ENCODE measurements around the gene CCBE1.
A peak's percentile ranks its signal among the peaks of the same experiment; 100 is the strongest.

Gene CCBE1

DNA sequence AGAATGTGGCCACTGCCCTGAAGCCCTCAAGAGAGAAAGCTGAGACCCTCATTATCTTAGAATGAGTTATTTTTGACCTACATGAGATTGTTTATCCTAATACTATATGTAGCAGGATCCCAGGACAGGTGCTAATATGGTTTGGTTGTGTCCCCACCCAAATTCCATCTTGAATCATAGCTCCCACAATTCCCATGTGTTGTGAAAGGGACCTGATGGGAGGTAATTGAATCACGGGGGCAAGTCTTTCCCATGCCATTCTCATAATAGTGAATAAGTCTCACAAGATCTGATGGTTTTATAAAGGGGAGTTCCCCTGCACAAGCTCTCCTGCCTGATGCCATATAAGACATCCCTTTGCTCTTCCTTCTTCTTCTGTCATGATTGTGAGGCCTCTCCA is 76.8 kb downstream of the CCBE1 start:
- no peak overlapping the region for H3K4me3 ChIP-seq (ENCODE audit: low read length)
- TF ChIP-seq CTCF (conservative IDR thresholded peaks at IDR 0.05; ENCODE audit: low read length) = no peak
- no peak for DNase-seq (ENCODE audit: low read depth)

GRCh38 chr18:59619816-59620215 is 77.4 kb downstream of the CCBE1 start:
- TF ChIP-seq CTCF (conservative IDR thresholded peaks at IDR 0.05; ENCODE audit: low read length) = no peak
- DNase-seq (ENCODE audit: low read depth) = no peak
- H3K4me3 ChIP-seq (ENCODE audit: low read length) = no peak overlapping the region

DNA sequence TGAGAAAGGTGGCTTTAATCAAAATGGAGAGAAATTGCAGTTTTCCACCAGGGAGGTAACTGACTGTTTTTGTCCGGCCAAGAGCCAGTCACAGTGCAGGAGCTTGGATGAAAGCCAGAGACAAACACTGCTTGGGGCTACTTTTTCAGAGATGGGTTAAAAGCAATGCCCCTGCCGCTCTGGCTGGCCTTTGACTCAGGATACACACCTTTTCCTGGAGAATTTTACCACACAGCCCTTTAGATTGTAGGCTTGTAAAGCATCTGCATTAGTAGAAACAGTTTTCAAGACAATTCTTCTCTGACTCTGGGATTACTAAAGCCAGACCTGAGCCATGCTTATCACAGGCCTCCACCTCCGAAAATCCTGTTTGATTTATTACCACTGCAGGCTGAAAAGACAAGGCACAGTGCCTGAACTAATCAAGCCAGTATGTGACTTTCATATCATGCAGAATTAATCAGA is 79.7 kb downstream of the CCBE1 start:
- no peak for DNase-seq (ENCODE audit: low read depth)
- no peak for TF ChIP-seq CTCF (conservative IDR thresholded peaks at IDR 0.05; ENCODE audit: low read length)
- no peak overlapping the region for H3K4me3 ChIP-seq (ENCODE audit: low read length)

GRCh38 chr18:59616501-59616900 is 80.7 kb downstream of the CCBE1 start:
- no peak for DNase-seq (ENCODE audit: low read depth)
- H3K4me3 ChIP-seq (ENCODE audit: low read length) = no peak overlapping the region
- TF ChIP-seq CTCF (conservative IDR thresholded peaks at IDR 0.05; ENCODE audit: low read length) = no peak

- no peak overlapping the region for H3K4me3 ChIP-seq (ENCODE audit: low read length)
- no peak for DNase-seq (ENCODE audit: low read depth)
- TF ChIP-seq CTCF (conservative IDR thresholded peaks at IDR 0.05; ENCODE audit: low read length) = no peak
These were observed 83.3 kb downstream of the CCBE1 start for GRCh38 chr18:59613903-59614302.

DNA sequence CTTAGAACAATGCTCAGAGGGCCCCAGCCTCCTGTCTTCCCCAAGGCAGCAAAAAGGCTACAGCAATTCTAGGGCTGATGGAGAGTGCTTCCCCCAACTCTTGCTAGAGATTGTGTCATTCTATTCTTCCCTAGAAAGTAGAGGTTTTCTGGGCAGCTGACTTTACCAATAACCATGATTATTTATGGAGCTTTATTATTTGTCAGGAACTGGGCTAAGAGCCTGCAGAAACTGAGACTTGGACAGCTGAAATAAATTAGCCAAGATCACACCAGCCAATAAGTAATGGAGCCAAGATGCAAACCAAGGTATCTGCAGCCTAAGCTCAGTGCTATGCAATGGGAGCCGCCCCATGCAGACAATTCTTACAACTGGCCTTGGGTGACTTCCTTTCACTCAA is 84.8 kb downstream of the CCBE1 start:
- peak; percentile 99 for DNase-seq (ENCODE audit: low read depth)
- TF ChIP-seq CTCF (conservative IDR thresholded peaks at IDR 0.05; ENCODE audit: low read length) = no peak; the same call in 1 of the 2 replicates
- no peak overlapping the region for H3K4me3 ChIP-seq (ENCODE audit: low read length)

DNA sequence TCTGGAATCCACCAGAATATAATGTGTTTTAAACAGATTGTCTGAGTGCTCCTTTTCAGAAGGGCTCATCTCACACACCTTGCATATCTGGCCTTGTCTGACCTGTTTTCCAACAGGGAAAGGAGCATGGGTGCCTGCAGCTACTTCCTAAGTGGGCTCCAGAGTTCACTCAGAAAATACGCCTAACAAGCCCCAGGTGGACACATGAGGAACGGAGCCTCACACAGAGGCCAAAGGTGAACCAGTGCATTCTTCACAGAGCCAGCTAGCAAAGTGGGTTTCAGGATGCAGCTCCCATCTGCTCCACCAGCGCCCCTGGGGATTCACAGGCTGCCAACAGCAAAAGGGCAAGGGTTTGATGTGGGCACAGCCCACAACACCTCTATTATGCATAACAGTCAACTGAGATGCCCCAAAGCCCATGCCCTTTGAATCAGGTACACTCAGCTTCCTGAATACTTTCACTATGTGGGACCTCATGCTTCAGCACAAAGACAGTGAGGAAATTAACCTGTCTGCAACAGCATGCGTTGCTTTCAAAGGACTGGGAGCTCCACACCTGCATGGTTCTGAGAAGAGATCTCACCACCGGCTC is 86.6 kb downstream of the CCBE1 start:
- H3K4me3 ChIP-seq (ENCODE audit: low read length) = no peak overlapping the region
- DNase-seq (ENCODE audit: low read depth) = no peak
- TF ChIP-seq CTCF (conservative IDR thresholded peaks at IDR 0.05; ENCODE audit: low read length) = no peak
